Stomach smooth muscle (tissue), 2 donors: Measurements from ENCODE around the gene HAPLN2.

Source experiments
- H3K27ac ChIP-seq: one replicate; pipeline ENCODE4 v1.7.0; 2013; ENCODE audit warnings: mild to moderate bottlenecking, low read length, inconsistent platforms
- H3K27me3 ChIP-seq, 2 donors: one replicate each; pipeline ENCODE4 v1.7.0; 2013; ENCODE audit warnings: low read length in 2 of 2; ENCODE audit not compliant: insufficient read depth in 2 of 2, control insufficient read depth in 1 of 2
- H3K36me3 ChIP-seq, 2 donors: one replicate each; pipeline ENCODE4 v1.7.0; 2013; ENCODE audit warnings: low read length in 2 of 2; ENCODE audit not compliant: control insufficient read depth in 2 of 2, insufficient read depth in 2 of 2
- H3K4me1 ChIP-seq: one replicate; pipeline ENCODE4 v1.7.0; 2013; ENCODE audit warnings: low read length; ENCODE audit not compliant: control insufficient read depth, insufficient read depth
- H3K4me3 ChIP-seq, 2 donors: one replicate each; pipeline ENCODE4 v1.7.0; 2013; ENCODE audit warnings: low read length in 2 of 2
- H3K9ac ChIP-seq, 2 donors: one replicate each; pipeline ENCODE4 v1.7.0; 2013; ENCODE audit warnings: low read length in 2 of 2, mild to moderate bottlenecking in 1 of 2
- H3K9me3 ChIP-seq, 2 donors: one replicate each; pipeline ENCODE4 v1.7.0; 2013; ENCODE audit warnings: low read length in 2 of 2; ENCODE audit not compliant: control insufficient read depth in 2 of 2
- donor health status: healthy.
- donor health status: Pancreatic carcinoma.

Gene HAPLN2

DNA sequence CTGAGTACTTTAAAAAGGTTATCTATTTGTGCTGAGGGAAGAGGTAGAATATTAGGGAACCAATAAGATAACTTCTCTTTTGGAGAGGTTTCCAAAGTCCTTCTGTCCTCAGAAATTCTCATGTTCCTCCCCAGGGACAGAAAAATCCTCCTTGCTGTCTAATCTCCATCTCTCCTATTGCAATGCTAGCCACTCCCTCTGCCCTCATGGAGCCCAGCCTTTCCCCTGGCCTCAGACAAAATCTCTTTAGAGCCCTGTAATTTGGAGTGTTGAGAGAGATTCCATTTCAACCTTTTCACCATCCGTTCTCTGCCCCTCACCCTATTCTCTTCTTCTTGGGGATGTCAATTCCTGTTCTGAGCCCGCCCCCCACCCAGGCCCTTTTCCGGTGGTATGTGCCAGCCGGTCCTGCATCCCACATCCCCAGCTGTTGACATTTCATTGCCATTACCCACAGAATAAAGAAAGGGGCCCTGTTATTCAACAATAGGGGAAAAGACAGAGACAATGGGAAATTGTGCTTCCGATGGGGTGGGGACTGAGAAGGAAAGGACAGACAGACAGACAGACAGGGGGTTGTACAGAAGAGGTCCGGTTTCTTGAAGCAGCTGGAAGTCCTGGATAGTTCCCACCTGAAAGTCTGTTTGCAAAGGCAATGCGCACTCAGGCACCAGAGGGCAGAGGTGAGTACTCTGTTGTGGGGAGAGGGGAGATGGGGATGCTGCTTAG lies at the start of gene HAPLN2:
TSS of gene HAPLN2 (plus strand) at position 563 of the 729 bp plus-strand sequence. CDS start 4,076 bp downstream, outside the sequence.
- no peaks in the 10 kb centered on the region for H3K36me3 ChIP-seq
- H3K27ac ChIP-seq, result no peak within 1 kb of the TSS
- no peak within 1 kb of the TSS for H3K4me3 ChIP-seq
- H3K27me3 ChIP-seq, result peaks cover 5 to 13% of the 10 kb centered on the region in 2 donors
- peaks cover 29% of the 10 kb centered on the region for H3K4me1 ChIP-seq
- H3K9ac ChIP-seq, result no peak within 1 kb of the TSS
- no peaks in the 10 kb centered on the region for H3K9me3 ChIP-seq

DNA sequence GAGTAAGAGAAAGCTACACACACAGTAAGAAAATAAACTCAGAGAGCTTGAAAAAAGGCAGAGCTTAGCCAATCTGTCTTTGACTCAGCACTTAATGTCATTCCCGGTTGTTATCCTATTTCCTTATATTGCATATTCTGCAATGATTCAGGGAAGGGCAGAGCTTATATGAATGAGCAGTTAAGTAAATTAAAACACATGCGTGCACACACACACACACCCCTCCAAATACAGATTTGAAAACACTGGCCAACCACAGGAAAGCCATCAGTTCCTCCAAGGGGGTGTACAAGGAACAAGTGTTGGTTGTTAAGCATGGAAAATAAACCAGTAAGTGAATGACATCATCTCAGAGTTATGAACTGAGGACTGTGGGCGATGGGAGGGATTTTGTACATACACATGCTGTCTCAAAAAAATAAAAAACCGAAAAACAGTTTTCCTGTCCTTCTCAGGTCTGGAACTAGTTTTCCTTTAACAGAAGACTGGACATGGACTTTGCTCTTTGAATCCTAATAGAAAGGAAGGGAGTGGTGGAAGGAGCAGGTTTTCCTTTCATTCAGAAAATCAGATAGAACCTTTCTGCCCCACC lies 47.9 kb upstream of the HAPLN2 start:
- H3K9ac ChIP-seq, result peak overlapping the region in 1 of 2 donors; percentile 55
- H3K4me1 ChIP-seq, result peaks cover 13% of the 10 kb centered on the region
- no peaks in the 10 kb centered on the region for H3K9me3 ChIP-seq
- no peaks in the 10 kb centered on the region for H3K36me3 ChIP-seq
- no peak overlapping the region for H3K27ac ChIP-seq
- peaks cover 0 to 5% of the 10 kb centered on the region in 2 donors for H3K27me3 ChIP-seq
- H3K4me3 ChIP-seq, result no peak overlapping the region

DNA sequence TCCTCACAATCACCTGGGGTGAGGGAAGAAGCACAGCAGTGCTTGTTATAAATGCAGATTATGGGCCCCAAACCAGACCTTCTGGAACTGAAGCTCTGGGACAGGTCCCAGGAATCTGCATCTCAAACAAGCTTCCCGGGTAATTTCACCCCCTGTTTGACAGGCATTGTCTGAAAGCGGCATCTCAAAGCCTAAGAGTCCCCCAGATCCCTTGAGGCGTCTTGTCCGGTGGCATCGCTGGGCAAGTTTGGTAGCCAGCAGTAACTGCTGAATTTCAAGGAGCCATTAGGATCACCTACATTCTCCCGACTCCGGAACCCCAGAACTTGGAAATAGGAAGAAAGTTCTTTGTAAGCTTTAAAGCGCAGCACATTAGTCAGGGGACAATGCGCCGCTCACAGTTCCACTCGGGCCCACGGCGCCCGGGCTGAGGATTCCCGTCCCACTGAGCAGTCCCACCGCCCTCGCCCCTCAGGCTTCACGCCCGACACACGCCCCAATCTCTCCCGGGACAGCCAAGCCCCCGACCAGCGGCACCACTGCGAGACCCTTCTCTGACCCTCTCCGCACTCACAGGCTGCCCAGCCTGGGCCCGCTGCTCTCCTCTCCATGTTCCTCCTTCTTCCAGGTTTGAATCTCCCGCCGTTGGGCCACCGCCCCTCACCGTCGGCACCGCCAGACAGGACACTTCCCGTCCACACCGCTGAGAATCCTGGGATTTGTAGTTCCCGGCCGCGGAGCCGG lies 47.1 kb upstream of the HAPLN2 start, which contains the start of gene IQGAP3:
TSS of gene IQGAP3 (minus strand) at position 647 of the 744 bp plus-strand sequence. CDS start at position 611, 36 bp downstream.
- H3K4me3 ChIP-seq, result peak within 1 kb of the TSS; percentile 53 to 74
- no peaks in the 10 kb centered on the region for H3K36me3 ChIP-seq
- peaks cover 0 to 5% of the 10 kb centered on the region in 2 donors for H3K27me3 ChIP-seq
- no peak within 1 kb of the TSS for H3K27ac ChIP-seq
- peak within 1 kb of the TSS; percentile 29 to 55 for H3K9ac ChIP-seq
- peaks cover 13% of the 10 kb centered on the region for H3K4me1 ChIP-seq
- no peaks in the 10 kb centered on the region for H3K9me3 ChIP-seq

DNA sequence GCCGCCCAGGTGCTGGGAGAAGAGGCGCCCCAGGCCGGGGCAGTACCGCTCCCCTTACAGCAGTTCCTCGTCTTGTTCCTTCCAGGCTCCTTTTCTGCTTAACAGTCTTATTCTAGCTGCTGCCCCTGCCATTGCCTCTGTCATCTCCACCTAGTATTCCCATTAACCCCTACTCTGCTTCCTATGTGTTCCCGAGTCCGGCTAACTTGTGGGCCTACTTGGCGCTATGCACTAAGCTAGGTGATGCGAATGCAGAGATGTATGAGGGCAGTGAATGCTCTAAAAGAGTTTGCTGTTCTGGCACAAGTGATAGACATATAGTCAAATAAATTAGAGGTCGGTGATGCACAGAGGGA lies 46.6 kb upstream of the HAPLN2 start:
- Histone ChIP-seq H3K9ac (no peak overlapping the region), H3K4me1 (peaks cover 13% of the 10 kb centered on the region), H3K36me3 (no peaks in the 10 kb centered on the region), H3K9me3 (no peaks in the 10 kb centered on the region), H3K27ac (no peak overlapping the region), H3K4me3 (peak overlapping the region; percentile 53 to 74), H3K27me3 (peaks cover 0 to 5% of the 10 kb centered on the region in 2 donors)

DNA sequence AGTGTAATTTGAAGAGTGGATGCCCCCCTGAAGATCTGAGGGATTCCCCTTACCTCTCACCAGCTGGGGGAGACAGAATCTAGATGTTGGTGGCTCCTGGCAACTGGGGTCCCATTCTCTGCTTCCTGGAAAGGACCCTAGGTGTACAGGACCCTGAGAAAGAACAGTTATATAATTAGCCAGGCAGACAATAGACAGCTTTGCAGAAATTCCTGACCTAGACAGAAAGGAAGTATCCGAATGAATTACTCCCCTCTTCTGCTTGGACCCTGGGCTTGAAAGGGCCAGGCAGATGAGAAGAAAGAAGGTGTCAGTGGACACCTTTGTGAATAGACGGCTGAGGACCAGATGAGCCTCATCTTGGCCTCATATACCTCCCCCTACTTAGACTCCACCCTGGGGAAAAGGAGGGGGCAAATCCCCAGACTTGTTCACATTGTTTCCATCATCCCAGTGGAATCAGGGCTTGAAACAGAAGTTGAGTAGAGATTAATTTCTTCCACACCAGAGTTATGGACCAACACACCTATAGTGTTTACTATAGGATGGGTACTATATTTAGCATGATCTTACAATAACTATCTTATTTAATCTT lies 45.1 kb upstream of the HAPLN2 start:
- Histone ChIP-seq H3K4me1 (peaks cover 13% of the 10 kb centered on the region), H3K36me3 (no peaks in the 10 kb centered on the region), H3K27ac (no peak overlapping the region), H3K9ac (no peak overlapping the region), H3K27me3 (peaks cover 0 to 5% of the 10 kb centered on the region in 2 donors), H3K4me3 (no peak overlapping the region), H3K9me3 (no peaks in the 10 kb centered on the region)

DNA sequence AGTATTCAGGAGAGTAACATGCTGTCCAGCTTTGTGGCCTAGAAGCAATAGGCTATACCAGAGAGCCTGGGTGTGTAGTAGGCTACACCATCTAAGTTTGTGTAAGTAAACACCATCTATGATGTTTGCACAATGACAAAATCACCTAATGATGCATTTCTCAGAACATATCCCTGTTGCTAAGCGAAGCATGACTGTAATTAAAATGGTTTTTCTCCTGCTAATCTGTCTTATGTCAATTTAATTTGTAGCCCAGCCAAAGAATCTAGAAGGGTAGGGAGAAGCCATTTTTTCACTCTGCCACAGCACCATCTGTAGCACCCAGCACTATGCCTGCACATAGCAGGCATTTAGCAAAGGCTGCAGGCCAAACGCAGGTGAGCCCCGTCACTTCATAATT lies 41.7 kb upstream of the HAPLN2 start:
- H3K27me3 ChIP-seq, result no peaks in the 10 kb centered on the region
- H3K27ac ChIP-seq, result no peak overlapping the region
- H3K4me1 ChIP-seq, result peaks cover 3% of the 10 kb centered on the region
- no peak overlapping the region for H3K4me3 ChIP-seq
- H3K9me3 ChIP-seq, result no peaks in the 10 kb centered on the region
- no peak overlapping the region for H3K9ac ChIP-seq
- no peaks in the 10 kb centered on the region for H3K36me3 ChIP-seq

DNA sequence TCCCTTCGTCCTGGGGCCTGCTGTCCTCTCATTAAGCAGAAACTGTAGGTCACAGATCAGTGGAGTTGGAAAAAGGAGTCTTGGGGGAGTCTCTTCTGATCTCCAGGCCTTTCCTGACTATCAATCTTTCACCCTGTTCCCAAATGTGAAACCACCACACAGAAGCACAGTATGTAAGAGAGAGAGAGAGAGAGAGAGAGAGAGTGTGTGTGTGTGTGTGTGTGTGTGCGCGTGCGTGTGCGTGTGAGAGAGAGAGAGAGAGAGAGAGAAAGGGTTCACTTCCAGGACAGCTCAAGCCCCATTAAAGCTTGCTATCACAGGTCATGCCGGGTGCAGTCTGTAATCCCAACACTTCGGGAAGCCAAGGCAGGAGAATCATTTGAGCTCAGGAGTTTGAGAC lies 41.2 kb upstream of the HAPLN2 start:
- no peak overlapping the region for H3K4me3 ChIP-seq
- no peaks in the 10 kb centered on the region for H3K4me1 ChIP-seq
- H3K9ac ChIP-seq, result no peak overlapping the region
- no peak overlapping the region for H3K27ac ChIP-seq
- H3K9me3 ChIP-seq, result no peaks in the 10 kb centered on the region
- H3K36me3 ChIP-seq, result no peaks in the 10 kb centered on the region
- H3K27me3 ChIP-seq, result no peaks in the 10 kb centered on the region

DNA sequence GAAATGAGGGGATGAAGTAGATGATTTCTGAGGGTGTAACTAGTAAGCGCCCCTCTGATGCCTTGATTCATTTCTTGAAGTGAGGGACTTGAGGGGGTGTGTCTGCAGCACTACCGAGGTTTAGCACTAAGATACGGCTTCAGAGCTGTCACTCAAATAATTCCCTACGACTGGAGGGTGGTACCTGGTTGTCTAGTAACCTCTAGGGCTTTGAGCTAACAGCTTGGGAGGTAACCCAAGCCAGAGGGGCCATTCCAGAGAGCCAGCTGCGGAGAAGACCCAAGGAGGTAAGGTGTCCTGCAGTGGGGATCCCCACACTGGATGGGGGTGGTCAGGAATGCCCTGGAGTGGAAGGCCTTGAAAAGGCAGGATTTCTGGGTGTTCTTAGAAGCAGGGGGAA lies 39.7 kb upstream of the HAPLN2 start, which contains the start of gene TTC24:
TSS of gene TTC24 (plus strand) at position 252 of the 400 bp plus-strand sequence. CDS start 1,642 bp downstream, outside the sequence.
- Histone ChIP-seq H3K4me3 (no peak within 1 kb of the TSS), H3K36me3 (no peaks in the 10 kb centered on the region), H3K9ac (no peak within 1 kb of the TSS), H3K4me1 (peaks cover 3% of the 10 kb centered on the region), H3K27ac (no peak within 1 kb of the TSS), H3K9me3 (no peaks in the 10 kb centered on the region), H3K27me3 (no peaks in the 10 kb centered on the region)

DNA sequence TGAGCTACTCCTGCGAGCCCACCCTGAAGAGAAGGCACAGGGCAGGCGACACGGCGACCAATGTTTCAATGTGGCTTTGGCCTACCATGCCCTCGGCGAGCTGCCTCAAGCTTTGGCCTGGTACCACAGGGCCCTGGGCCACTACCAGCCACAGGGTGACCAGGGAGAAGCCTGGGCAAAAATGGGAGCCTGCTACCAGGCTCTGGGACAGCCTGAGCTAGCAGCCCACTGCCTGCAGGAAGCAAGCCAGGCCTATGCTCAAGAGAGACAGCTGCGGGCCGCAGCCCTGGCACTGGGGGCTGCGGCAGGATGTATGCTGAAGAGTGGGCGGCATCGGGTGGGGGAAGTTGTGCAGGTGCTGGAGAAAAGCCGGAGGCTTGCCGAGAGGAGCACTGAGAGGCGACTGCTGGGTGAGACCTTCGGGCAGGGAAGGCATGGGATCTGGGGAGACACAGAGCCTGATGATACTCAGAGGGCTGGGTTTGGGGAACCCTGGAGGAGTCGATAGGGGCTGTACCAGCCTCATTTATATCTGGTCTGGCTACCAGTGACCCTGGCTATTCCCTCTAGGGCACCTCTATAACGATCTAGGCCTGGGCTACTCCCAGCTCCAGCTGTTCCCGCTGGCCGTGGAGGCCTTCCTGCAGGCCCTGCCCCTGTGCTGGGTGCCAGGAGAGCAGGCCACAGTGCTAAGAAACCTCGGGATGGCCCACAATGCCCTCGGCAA lies 37.4 kb upstream of the HAPLN2 start:
- Histone ChIP-seq H3K9ac (no peak overlapping the region), H3K9me3 (no peaks in the 10 kb centered on the region), H3K27ac (no peak overlapping the region), H3K36me3 (no peaks in the 10 kb centered on the region), H3K27me3 (no peaks in the 10 kb centered on the region), H3K4me3 (no peak overlapping the region), H3K4me1 (peaks cover 3% of the 10 kb centered on the region)

DNA sequence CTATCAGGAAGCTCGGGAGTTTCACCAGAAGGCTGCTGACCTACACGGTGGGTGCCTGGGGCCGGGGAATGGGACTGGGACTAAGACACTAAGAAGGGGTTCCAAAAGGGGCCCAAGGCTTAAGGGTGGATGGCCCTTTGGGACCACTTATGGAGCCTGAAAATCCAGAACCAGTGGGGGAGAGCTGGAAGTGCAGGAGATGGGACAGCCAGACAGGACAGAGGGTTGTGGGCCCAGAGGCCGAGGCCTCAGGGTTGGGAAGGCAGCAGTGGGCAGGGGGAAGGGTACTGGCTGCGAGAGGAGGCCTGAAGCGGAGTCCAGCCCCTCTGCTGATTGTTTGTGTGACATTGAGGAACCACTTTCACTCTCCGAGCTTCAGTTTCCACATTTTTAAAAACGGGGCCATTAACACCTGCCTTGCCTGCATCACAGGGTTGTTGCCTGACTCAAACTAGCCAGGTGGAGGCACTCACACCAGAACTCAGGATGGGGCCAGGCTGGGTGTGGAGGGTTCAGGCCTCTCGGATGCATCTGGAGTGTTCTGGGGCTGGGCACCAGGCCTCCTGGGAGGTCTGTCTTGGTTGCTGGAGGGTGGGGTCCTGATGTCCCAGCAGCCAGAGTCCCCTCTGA lies 36.7 kb upstream of the HAPLN2 start:
- Histone ChIP-seq H3K9me3 (no peaks in the 10 kb centered on the region), H3K36me3 (no peaks in the 10 kb centered on the region), H3K27ac (no peak overlapping the region), H3K27me3 (no peaks in the 10 kb centered on the region), H3K4me1 (peaks cover 3% of the 10 kb centered on the region), H3K9ac (no peak overlapping the region), H3K4me3 (no peak overlapping the region)
